CD4-positive, alpha-beta T cell treated with Interleukin-17A for 1 hour (primary cell): ENCODE measurements around the gene SLC6A6.
"Not testable (repeated sequence)": the region's sequence is repeated elsewhere in the genome, so short reads cannot be mapped to it uniquely, and the experiment has no call there.

ENCODE experiments used
- DNase-seq: peaks from one replicate; pipeline ENCODE4 v3.0.0-alpha.2; 2020

The SLC6A6 gene

DNA sequence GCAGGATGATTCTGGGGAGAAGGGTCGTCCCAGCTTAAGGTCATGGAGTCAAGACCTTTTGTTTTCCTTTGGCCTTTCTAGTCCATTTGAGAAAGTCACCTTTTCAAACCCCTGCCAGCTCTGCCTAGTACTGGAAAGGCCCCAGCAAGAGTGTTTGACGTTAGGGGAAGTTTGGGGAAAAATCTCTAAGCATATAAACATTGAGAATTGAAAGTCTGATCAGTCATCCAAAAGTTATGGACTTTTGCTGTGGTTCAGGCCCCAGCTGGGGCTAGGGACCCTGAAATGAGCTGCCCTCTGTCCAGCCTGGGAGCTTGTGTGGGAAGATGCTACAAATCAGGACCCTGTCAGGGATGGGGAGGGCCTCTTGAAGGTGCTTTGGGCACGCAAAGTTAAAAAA, 21.6 kb downstream of the SLC6A6 start:
- DNase-seq: no peak

DNA sequence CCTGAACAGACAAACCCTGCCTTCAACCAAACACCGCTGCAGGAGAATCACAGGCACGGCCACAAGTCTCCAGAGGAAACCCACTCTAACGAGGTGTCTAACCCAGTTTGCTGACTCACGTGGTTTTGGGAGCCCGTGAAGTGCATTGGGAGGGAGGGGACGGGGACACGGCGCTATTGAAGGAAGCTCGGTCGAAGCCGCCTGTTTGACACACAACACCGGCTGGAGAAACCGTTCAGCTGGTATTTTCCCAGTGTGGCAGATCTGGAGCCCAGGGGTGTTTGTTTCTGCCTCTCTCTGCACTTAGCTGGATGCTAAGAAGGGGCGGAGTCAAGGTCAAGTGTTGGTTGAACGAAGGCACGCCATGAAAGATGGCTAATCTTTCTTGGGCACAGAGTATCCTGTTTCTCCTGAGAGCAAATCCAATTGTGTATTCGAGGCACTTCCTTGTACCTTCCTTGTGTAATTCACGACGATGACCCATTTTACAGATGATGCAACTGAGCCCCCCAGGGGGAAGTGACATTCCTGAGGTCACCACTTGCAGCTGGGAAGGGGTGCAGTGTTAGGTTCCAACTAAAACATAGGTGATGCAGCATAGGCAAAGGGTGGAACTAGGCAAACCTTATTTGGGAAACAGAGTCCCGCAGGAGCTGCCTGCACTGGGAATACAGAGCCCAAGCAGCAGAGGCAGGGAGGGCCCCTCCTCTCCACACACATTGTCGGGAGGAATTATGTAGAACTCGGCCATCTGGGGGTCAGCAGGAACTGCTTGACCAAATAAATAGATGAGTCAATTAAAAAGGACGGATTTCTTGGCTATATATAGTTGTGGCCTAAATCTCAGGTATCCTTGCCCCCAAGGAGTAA, 22.5 kb downstream of the SLC6A6 start:
- DNase-seq: peak; percentile 69

DNA sequence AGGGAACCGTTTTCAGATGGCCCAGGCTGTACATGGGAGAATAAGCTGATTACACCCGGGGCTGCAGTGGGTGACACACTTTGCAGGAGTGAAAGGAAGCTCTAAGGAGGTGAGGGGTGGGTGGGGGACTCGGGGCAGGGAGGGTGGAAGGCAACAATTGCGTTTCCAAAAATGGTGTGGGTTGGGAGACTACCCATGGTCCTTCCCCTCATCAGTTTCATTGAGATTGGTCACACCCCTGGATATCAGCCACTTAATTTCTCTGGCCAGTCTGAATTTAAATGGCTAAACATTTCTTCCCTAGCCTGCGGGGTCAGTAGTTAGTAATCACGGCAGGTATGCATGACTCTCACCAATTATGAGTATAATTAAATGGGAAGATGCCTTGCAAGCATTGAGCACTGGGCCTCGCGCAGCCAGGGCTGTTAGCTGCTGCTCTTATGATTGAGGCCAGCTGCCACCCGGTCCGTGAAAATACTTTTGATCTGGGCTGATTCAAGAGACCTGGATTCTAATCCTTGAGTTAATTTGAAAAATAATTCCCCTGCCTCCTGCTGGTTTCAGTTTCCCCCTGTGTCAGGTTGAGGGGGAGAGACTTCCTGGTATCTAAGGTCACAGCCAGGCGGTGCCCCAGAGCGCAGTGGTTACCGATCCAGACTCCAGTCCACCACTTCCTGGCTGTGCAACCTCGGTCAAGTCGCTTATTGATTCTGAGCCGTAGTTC, 23.3 kb downstream of the SLC6A6 start:
- DNase-seq: peak; percentile 71

GRCh38 chr3:14426305-14426620, 23.9 kb downstream of the SLC6A6 start:
- no peak for DNase-seq

- no peak for DNase-seq
Measured at GRCh38 chr3:14428087-14429033, 26.0 kb downstream of the SLC6A6 start.

DNA sequence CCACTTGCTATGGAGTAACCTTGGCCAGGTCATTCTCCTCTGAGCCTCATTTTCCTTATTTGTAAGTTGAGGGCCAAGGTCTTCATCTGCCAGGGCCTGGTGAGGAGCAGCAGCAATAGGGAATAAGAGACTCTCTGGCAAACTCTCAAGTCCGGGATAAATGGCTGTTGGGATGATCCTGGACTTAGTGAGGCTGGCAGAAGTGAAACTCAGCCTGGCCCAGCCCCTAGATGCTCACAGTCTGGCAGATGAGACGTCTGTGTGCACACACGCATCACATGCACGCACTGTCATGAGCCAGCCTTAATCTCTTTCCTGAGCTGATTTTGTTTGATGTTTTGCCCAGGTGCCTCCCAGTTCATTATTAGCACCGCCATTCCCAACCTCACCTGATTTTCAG, 26.8 kb downstream of the SLC6A6 start:
- DNase-seq: no peak

DNA sequence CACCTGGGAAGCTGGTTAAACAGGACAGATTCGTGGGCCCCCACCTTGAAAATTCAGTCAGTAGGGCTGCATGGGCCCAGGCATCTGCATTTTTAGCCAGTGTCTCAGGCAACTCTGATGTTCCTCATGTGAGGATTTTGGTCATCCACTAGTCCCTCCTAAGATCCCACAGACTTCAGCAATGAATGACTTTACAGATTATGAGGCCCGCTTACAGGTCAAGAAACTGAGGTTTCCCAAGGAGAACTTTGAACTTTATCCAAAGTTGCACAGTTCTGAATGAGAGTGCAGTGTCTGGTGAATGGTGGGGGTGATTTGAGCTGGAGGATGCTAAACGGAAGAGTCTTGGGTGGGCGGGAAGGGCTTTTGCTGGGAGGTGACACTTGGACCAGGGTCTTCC, 27.2 kb downstream of the SLC6A6 start:
- DNase-seq: no peak

GRCh38 chr3:14430053-14430452, 27.6 kb downstream of the SLC6A6 start:
- DNase-seq: no peak

DNA sequence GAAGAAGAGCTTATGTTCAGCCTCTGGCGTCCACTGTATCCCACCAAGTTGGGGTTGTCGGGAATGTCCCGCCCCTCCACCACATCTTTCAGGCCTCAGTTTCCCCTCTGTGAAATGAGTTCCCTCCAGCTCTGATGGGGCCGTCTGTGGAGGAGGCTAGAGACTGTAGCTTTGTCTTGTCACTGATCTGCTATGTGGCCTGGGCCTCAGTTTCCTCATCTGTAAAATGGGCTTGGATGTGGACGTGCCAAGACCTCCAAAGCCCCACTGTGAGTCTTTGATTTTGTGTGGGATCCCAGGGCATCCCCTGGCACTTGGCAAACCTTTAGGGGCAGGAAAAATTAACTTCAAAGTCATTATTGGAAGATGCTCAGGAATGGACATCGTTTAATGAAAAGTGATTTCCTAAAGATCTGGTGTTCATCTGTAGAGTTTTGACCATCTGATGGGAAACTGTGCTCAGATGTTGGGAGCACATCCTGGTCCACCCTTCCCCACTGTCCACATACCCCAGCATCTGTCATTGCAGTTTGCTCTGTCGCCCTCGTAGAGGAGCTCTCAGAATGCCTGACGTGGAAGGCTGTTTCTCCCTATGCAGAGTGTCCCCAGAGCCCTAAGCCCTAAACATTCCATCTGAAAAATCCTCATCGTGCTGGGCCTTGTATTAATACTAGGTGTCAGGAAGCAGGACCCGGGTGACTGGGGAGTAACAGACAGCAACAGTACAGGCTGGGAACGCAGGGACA, 28.5 kb downstream of the SLC6A6 start:
- DNase-seq: no peak

DNA sequence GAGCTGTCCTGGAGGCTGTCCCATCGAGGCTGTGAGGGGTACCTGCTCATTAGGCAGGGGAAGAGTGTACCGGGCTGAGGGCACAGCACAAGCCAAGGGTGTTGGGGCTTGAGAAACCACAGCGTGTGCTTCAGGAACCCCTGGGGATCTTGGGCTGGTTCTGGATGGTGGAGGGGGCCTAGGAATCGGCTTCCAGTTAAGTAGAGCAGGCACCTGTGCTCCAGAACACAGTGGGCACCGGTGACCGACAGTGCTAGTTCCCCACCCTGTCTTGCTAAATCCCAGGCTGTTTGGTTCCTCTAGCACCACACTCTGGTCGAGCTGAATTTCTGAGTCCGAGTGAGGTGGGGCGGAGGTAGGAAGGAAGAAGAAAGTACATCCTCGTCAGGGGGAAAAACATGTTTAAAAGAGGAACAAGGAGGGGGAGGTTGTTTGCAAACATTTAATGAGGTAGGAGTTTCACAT, 29.1 kb downstream of the SLC6A6 start:
- no peak for DNase-seq

- peak; percentile 94 for DNase-seq
Measured at GRCh38 chr3:14431917-14432834, 29.8 kb downstream of the SLC6A6 start.

- DNase-seq: peak; percentile 33
Measured at GRCh38 chr3:14433106-14433505, 30.7 kb downstream of the SLC6A6 start.

- peak; percentile 40 for DNase-seq
Measured at GRCh38 chr3:14434126-14434497, 31.7 kb downstream of the SLC6A6 start.

DNA sequence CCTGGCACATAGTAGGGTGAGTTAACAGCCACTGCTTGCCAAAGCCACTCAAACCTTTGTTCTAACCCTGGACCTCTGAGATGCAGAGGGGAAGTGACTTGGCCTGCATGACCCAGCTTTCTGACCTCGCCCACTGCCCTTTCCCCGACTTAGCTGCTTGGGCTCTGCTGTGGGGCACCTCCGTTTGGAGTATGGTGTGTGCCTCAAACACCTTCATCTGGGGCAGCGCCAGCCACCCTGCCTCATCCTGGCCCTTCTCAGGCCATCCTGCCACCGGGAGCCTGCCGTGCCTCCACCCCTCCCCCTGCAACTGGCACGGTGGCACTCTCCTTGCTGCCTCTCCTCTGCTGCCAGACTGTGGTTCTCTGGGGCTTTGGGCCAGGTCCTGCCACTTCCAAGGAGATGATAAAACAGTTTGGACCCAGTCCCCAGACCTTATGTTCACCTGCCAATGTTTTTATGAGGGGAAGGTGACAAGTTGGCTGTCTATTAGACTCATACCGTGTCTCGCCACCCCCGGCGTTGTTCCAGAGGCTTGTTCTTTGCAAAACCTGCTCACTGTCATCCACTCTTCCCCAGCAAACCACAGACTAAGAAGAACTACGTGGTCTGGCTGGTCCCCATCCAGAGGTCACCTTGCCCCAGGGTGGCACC, 32.2 kb downstream of the SLC6A6 start:
- DNase-seq: no peak

DNA sequence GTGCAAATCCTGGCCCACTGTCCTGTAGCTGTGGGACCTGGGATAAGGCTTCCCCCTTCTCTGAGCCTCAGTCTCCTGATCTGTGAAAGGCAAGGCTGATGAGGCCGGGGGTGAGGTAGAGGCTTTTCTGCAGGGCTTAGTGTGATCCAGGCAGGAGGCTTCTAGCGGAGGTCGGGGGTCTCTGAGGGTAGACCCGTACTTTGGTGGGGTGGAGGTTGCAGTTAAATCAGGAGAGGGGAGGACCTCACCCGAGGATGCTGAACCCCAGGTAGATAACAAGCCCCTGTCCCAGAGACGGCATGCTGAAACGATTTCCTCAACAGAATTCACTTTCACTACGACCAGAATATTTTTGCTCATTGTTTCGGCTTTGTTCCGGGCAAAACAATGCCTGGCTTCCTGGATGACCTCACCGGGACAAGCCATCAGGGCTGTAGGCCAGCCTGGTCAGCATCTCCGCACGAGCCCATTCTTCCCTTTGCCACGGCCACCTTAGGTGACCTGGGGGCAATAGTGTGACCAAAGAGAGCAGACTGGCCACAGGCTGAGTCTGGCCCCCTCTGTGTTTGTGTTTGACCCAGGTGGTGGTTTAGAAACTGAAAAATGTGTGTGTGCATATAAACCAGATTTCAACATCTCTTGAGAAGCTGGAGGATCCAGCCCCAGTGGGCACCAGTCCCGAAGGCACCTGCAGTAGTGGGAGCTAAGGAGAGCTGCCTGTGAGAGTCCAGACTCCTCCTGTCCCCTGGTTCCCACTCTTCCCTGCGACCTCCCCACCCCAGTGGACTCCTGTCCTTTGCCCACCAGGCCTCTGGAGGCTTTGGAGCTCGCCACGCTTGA, 33.0 kb downstream of the SLC6A6 start:
- DNase-seq: no peak

DNA sequence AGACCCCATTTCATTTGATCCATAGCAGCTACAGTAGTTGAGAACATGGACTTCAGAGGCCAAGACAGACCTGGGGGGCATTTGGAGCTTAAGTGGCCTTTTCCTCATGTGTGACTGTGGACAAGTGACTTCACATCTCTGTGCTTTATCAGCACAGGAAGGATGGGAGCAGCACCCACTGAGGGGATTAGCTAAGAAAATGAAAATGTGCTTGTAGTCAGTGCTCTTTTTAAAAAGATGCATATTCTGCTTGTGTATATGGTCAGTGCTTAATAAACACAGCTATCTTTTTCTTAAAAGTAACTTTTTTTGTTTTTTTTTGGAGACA, 34.5 kb downstream of the SLC6A6 start:
- DNase-seq: no peak

DNA sequence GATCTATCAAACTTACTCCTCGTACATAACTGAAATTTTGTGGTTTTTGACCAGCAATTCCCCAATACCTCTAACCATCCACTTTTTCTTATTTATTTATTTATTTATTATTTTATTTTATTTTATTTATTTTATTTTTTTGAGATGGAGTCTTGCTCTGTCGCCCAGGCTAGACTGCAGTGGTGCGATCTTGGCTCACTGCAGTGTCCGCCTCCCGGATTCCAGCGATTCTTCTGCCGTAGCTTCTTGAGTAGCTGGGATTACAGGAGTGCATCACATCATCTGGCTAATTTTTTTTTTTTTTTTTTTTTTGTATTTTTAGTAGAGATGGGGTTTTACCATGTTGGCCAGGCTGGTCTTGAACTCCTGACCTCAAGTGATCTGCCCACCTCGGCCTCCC, 35.3 kb downstream of the SLC6A6 start:
- DNase-seq: not testable (repeated sequence)

DNA sequence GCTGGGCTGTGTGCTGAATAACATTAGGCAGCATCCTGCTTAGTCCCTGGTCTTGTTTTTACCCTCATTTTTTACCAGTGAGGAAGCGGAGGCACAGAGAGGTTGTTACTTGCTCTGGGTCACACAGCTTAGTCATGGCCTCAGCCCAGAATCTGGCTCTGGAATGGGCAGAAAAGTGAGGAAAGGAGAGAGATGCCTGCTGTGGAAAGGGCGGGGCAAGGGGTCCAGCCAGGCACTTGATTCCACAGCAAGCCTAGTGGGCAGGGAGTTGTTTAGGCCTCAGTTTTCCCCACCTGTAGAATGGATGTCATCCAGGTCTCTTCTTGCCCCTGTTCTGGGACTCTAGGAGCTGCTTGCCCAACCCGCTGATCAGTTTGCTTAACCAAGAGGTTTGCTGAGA, 35.9 kb downstream of the SLC6A6 start:
- DNase-seq: no peak

- DNase-seq: no peak
Measured at GRCh38 chr3:14438929-14439328, 36.5 kb downstream of the SLC6A6 start.
